COLO829 (cell line): ENCODE measurements around the gene C16orf74.
A peak's percentile ranks its signal among the peaks of the same experiment; 100 is the strongest.

Experiments
- DNase-seq: peaks from one replicate; pipeline ENCODE4 v3.0.0; 2012; ENCODE audit warnings: low spot score

The C16orf74 gene

DNA sequence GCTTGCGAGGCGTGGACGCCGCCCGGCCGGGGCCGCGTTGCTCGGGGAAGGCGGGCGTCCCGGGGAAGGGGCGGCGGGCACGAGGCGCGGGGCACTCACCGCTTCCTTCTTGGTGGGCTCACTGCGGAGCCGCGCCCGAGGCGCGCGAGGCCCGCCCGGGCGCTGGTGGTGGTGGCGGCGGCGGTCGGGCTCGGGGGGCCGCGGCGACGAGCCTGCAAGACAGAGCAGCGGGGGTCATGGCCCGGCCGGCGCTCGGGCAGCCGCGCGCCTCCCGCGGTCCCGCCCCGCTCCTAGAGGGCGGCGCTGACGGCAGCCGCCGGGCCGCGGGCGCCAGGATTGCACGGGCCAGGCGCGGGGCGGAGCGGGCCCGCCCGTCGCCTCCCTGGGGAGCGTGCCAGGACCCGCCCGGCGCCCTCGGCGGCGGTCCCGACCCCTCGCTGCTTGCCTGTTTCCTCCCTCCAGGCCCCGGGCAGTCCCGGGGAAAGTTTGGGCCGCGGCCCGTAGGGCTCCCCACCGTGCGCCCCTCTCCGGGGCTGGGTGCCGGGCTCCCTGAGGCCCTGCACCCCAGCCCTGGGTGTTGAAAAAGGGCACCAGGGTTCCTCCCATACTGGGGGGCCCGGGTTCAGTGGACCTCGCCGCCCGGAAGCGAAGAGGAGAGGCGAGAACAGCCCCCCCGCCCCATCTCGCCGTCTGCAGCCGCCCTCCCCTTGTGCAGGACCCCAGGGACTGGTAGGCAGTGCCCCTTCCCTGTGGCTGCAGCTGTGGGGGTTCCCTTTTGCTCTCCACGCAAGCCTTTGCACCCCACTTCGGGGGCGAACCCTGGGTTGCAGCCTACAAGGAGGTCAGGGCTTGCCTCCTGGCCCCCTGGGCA, at the start of gene C16orf74:
Gene C16orf74, minus strand, starts transcription at position 270 of the 871 bp plus-strand sequence. CDS start 15,879 bp downstream, outside the sequence.
- no peak for DNase-seq

DNA sequence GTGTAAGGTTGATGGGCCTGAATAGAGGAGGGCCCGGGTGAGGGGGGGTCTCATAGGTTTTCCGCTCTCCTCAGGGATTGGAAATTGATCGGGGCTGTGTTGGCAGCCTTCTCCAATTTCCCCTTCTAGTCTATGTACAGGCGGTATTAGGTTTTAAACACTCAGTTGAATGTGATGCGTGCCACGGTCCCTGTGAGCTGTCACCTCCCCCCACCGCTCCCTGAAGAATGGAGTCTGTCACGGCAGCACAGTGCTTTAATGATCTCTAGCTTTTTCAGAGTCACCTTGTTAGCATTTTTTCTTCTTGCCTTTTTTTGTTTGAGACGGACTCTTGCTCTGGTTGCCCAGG, 49.4 kb upstream of the C16orf74 start:
- DNase-seq = peak; percentile 4

DNA sequence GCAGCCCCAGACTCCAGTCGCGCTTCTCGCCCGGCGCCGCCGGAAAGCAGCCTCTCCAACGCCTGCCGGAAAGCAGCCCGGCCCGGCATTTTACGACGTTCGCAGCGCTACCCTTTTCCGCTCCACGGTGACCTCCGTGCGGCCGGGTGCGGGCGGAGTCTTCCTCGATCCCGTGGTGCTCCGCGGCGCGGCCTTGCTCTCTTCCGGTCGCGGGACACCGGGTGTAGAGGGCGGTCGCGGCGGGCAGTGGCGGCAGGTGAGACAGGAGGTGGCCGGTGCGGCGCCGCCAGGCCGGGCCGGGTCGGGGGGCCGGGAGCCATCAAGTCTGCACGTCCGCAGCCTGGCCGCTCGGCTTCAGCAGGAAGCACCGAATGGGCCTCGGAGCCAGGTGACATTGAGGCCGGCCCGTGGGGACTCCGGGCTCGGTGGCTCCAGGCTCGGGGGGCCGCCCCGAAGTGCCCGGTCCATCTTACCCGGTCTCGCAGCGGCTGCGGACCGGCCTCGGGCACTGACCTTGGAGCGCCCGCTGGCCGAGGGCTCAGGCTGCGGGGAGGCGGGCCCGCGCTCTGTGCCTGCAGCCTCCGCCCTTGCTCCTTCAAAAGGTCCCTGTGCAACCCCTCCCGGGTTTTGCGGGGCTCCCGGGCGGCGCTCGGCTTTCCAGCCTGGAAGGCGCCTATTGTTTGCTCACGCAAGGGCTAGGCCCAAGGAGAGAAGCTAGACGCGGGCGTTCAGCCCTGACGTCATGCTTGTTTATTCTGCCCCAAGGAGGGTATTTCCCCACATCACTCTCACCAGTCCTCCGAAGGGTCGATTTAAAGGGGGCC, 48.8 kb upstream of the C16orf74 start, which contains the start of the genes COX4I1 and EMC8:
Gene COX4I1, plus strand, starts transcription at position 199 of the 824 bp plus-strand sequence. CDS start 1,511 bp downstream, outside the sequence.
Gene EMC8, minus strand, starts transcription at position 48 of the 824 bp plus-strand sequence. CDS start 249 bp downstream, outside the sequence.
- peak; percentile 81 for DNase-seq

DNA sequence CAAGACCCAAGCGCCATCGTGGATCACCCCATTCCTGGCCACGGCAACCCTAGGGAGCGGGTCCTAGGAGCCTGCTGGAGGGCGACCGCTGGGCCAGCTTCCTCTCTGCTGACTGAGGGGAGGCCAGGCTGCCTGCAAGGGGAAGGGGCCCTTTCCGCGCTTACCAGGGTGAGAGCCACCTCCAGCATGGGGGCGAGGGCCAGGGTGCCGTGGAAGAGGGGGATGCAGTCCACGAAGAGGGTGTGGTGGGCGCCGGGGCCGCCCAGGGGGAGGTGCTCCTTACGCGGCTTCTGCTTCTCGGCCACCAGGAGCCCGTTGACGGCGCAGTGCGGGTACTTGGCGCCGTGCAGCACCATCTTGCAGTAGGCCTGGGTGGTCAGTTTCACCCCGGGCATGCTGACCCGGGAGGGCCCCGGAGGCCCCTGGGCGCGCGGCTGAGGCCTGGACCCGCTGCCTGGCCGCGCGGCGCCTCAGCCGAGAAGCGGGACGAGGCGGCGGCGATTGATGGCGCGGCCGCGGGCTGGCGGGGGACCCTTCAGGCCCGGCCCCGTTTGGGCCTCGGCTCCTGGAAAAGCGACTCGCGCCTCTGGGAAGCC, 48.1 kb upstream of the C16orf74 start:
- peak; percentile 13 for DNase-seq

- peak; percentile 3 for DNase-seq
Measured at GRCh38 chr16:85798283-85798776, 47.4 kb upstream of the C16orf74 start.

- no peak for DNase-seq
Measured at GRCh38 chr16:85796599-85796998, 45.7 kb upstream of the C16orf74 start.

- no peak for DNase-seq
Measured at GRCh38 chr16:85796152-85796551, 45.3 kb upstream of the C16orf74 start.

DNA sequence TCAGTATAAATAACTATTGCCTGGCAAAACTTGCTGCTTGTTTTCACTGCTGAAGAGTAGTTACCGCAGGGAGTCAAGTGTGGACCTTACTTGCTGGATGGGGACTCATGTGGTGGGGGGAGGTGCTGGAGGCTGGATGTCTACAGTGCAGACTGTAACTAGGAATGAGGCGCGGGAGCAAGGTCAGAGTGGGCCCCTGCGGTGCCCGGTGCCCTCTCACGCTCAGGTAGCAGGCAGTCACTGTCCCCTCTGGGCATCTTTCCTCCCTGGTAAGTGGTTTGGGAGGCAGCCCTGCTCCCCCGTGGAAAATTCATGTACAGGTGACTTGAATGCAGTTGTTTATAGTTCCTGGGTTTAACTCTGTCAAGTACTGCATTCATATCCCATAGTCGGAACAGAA, 43.8 kb upstream of the C16orf74 start:
- DNase-seq = no peak

- DNase-seq = no peak
Measured at GRCh38 chr16:85793662-85794298, 42.9 kb upstream of the C16orf74 start.

GRCh38 chr16:85789773-85790172, 38.9 kb upstream of the C16orf74 start:
- DNase-seq = no peak

DNA sequence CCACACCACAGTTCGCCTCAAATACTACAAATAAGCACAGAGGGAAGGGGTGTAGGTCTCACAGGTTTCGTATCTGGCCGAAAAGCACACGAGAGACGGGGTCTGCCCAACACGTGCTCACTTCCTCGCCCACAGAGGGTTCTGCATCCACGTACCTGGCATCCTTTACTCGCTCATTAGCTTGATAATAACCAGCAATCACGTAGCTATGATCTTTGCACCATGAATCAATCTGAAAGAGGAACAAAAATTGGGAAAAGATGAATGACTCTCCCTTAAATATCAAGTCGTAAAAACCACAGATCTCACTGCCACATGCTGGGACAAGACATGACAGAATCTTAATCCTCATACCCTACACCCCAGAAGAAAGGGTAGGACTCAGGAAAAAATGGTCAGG, 37.9 kb upstream of the C16orf74 start:
- DNase-seq = no peak

- DNase-seq = no peak
Measured at GRCh38 chr16:85785927-85786326, 35.0 kb upstream of the C16orf74 start.

- no peak for DNase-seq
Measured at GRCh38 chr16:85784813-85785212, 33.9 kb upstream of the C16orf74 start.

DNA sequence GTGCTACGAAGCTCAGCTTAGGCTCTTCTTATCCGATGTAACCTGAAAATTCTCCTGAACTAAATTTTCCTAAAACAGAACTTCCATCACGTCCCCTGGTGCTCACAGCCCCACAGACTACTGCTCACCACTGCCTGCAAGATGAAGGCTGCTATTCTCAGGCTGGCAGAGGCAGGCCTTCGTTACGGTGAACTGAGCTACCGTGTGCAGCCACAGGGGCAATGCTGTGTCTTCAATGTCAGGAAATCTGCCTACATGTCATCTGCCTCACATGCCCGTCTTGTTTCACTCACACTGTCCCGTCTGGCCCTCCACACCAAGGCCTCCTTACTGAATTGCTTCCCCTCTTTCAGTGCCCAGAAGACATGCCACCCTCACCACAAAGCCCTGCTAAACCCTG, 32.5 kb upstream of the C16orf74 start:
- DNase-seq = no peak

DNA sequence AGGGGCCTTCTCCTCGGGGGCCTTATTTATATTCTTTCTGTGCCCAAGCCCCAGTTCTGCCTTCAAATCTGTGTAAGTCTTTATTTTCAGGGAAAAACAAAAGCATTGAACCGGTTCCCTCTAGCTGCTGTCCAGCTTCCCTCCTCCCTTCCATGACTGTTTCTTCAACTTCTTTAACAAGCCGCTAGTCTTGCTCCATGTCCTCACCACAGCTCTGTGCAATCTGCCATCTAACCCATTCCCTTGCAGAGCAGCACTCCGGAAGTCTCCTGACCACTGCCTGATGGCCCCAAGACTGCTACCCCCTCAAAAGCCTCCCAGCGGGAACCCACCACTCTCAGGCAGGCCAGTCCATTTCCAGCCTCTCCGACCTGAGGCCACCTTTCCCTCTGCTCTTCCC, 31.6 kb upstream of the C16orf74 start:
- no peak for DNase-seq

- DNase-seq = no peak
Measured at GRCh38 chr16:85781695-85782370, 30.9 kb upstream of the C16orf74 start.

DNA sequence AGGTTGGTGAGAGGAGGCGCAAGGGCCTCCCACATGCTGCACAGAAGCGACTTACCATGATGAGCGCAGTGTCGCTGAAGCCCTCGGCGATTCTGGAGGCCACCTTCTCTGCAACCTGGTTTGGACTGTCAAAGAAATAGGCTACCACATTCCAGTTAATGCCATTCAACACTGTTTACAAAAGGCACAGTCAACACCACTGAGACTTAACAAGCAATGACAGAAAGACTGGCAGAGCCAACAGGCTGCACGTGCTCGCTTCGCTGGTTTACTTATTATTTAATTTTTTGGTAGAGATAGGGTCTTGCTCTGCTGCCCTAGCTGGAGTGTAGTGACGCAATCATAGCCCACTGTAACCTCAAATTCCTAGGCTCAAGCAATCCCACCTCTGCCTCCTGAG, 30.3 kb upstream of the C16orf74 start:
- DNase-seq = no peak

DNA sequence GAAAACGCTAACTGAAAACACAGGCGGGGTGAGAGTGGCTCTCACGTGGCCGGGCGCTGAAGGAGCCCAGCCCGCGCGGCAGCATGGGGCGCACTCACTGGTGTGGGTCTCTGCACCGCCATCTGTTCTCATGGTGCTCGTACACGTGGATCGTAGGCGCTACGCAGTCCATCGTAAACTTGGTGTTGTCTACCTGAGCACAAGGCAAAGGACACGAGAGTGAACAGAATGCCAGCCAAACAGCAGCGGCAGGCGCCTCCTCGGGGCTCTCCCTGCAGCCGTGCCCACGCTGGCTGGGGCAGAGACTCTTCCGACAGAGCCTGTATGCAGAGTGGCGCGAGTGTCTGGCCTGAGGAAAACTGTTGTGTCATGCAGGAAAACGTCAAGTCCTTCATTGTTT, 29.4 kb upstream of the C16orf74 start:
- no peak for DNase-seq

GRCh38 chr16:85778873-85779272, 28.0 kb upstream of the C16orf74 start:
- no peak for DNase-seq

DNA sequence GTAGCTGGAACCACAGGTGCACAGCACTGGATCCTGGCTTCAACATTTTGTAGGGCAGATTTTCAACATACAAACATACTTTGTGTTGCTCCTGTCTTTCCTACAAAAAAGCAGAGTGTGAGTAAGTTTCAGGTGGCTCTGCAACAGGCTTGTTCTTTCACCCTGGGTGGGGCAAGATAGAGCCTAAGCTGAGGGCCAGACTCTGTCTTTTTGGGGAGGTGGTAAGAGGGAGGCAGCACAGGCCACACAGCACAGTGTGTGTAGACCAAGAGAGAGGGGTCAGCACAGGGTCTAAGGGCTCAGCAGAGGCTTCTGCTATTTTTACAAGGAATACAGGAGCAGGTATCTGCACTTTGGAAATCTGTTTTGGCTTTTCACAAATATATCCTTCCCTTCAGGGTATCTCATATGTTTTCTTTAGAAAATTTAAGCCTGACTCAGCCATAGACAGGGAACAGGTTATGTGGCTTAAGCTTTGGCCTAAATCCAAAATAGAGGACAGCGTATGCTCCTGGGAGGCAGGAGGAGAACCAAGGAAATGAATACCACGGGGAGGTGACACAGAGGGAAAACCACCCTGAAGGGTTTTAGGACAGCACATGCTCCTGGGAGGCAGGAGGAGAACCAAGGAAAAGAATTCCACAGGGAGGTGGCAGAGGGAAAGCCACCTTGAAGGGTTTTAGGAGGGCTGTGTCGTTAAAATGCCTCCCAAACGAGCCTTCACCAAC, 26.9 kb upstream of the C16orf74 start:
- no peak for DNase-seq

DNA sequence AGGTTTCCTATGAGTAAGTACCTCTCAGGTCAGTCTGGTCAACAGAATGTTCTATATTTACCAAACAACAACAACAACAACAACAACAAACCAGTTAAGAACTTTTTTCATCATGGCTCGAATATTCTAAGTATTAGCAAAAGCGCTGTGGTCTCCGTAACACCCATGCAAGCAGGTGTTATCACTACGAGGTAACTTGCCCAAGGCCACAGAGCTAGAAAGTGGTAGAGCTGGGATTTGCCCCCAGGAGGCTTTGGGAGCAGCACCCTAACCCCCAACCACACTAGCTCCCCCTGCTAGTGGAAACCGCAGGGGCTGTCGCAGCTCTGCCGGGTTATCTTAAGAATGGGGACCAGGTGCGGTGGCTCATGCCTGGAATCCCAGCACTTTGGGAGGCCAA, 23.9 kb upstream of the C16orf74 start:
- DNase-seq = no peak
